HepG2 (cell line): ENCODE data around the gene LUZP1. TPM values are rescaled to one million over a fixed set of nuclear protein-coding genes. Genes with fewer than 3 reads are reported as not detected.
A peak's percentile ranks its signal among the peaks of the same experiment; 100 is the strongest.

Experiments
- ATAC-seq: fragments of 200-7000 bp; cut with Tn5 transposase; 3 replicates; pipeline ENCODE4 v1.9.1; 2020; ENCODE audit warnings: mild to moderate bottlenecking, moderate library complexity
- BruUV-seq: library from RNA; stranded (reverse); fragments of 400-500 nt; replicated peaks from 2 replicates; lab custom pipeline; 2021; lab: Mats Ljungman, UMichigan
- CTCF ChIA-PET: fragments of 300-600 bp; formaldehyde crosslinking; extraction: SDS; loops from one replicate; lab custom pipeline; 2021; ENCODE audit warnings: low total read pairs, inconsistent platforms, low intra/inter-chr PET ratio; lab: Yijun Ruan, JAX
- POLR2A ChIA-PET: fragments of 350-600 bp; sonication (Branson Sonifier 250); formaldehyde crosslinking; loops from one replicate; lab custom pipeline; 2020; ENCODE audit warnings: antibody characterized with exemption, inconsistent platforms; lab: Yijun Ruan, JAX
- DNase-seq: peaks from one replicate; pipeline ENCODE4 v3.0.0-alpha.2; 2015; ENCODE audit warnings: low spot score
- FAIRE-seq: peaks from 3 replicates; lab custom pipeline; 2011; peaks lifted over from hg19 to GRCh38; lab: Jason Lieb, UNC
- H2AFZ ChIP-seq: one replicate; pipeline ENCODE4 v1.6.1; 2011; ENCODE audit warnings: low read length, inconsistent platforms
- H3K27ac ChIP-seq: fragments of 300-600 bp; 3 replicates; pipeline ENCODE4 v1.8.0; 2011; ENCODE audit warnings: mixed run types, mild to moderate bottlenecking, mixed read lengths, low read length, inconsistent platforms; ENCODE audit not compliant: insufficient read depth; ENCODE audit errors: extremely low read length
- H3K27me3 ChIP-seq, 2 experiments: fragments of 200-600 bp in 1 of 2; 2 replicates in 1 of 2; 3 replicates in 1 of 2; pipeline versions ENCODE4 v1.6.0 to v1.8.0; 2011; ENCODE audit warnings: low read length in 2 of 2, mild to moderate bottlenecking in 2 of 2, moderate library complexity in 2 of 2, inconsistent platforms in 1 of 2; ENCODE audit not compliant: insufficient read depth in 2 of 2, control insufficient read depth in 1 of 2
- H3K36me3 ChIP-seq, 2 experiments: fragments of 200-600 bp in 1 of 2; replicated peaks in 1 of 2; 2 replicates in 1 of 2; 3 replicates in 1 of 2; pipeline versions ENCODE4 v1.5.1 to v1.8.0; 2011; ENCODE audit warnings: low read length in 2 of 2, inconsistent platforms in 1 of 2; ENCODE audit not compliant: insufficient read depth in 2 of 2, control insufficient read depth in 1 of 2
- H3K4me1 ChIP-seq: 2 replicates; pipeline ENCODE4 v1.5.1; 2012; ENCODE audit warnings: low read length, inconsistent platforms; ENCODE audit not compliant: insufficient read depth
- H3K4me2 ChIP-seq: 2 replicates; pipeline ENCODE4 v1.6.0; 2011; ENCODE audit warnings: low read depth, low read length, inconsistent platforms
- H3K4me3 ChIP-seq, 3 experiments: fragments of 200-600 bp in 1 of 3; sonication (generic), shearing (Covaris generic) in 1 of 3; replicated peaks in 1 of 3; 2 replicates each; pipeline ENCODE4 v1.5.1; 2011 to 2016; ENCODE audit warnings: low read length in 3 of 3, inconsistent platforms in 2 of 3, low read depth in 2 of 3, mild to moderate bottlenecking in 2 of 3, control low read depth in 1 of 3, mixed read lengths in 1 of 3; ENCODE audit not compliant: insufficient read depth in 1 of 3
- H3K79me2 ChIP-seq: one replicate; pipeline ENCODE4 v1.6.1; 2011; ENCODE audit warnings: low read length, inconsistent platforms; ENCODE audit not compliant: insufficient read depth
- H3K9ac ChIP-seq: 2 replicates; pipeline ENCODE4 v1.6.0; 2011; ENCODE audit warnings: mild to moderate bottlenecking, low read depth, low read length, inconsistent platforms; ENCODE audit not compliant: insufficient read depth
- H3K9me3 ChIP-seq: 2 replicates; pipeline ENCODE4 v1.5.1; 2012; ENCODE audit warnings: mild to moderate bottlenecking, low read length
- H4K20me1 ChIP-seq: 2 replicates; pipeline ENCODE4 v1.6.0; 2011; ENCODE audit warnings: inconsistent platforms, mild to moderate bottlenecking, low read length, moderate library complexity; ENCODE audit not compliant: insufficient read depth
- AGO1 ChIP-seq: fragments of 200-400 bp; formaldehyde crosslinking; IDR thresholded peaks from 2 replicates; pipeline ENCODE4 v1.6.1; 2017; ENCODE audit warnings: mild to moderate bottlenecking, low read depth, low read length, moderate library complexity; ENCODE audit not compliant: poor library complexity, severe bottlenecking
- CENPX ChIP-seq: sonication (generic); formaldehyde crosslinking; IDR thresholded peaks from 2 replicates; pipeline ENCODE4 v1.9.0; 2021; ENCODE audit warnings: mild to moderate bottlenecking, missing genetic modification reagents, moderate library complexity
- FOXO1 ChIP-seq: sonication (generic); formaldehyde crosslinking; IDR thresholded peaks from 2 replicates; pipeline ENCODE4 v1.4.0; 2020; ENCODE audit warnings: missing genetic modification reagents
- HNRNPH1 ChIP-seq: fragments of 200-400 bp; formaldehyde crosslinking; optimal IDR thresholded peaks from 2 replicates; pipeline ENCODE3; 2017; ENCODE audit warnings: mild to moderate bottlenecking, low read depth, low read length
- KDM3A ChIP-seq: IDR thresholded peaks from 2 replicates; pipeline ENCODE4 v1.6.1; 2018; ENCODE audit warnings: low read depth, missing compliant biosample characterization
- MBD4 ChIP-seq: IDR thresholded peaks from 2 replicates; pipeline ENCODE4 v1.6.1; 2012; ENCODE audit warnings: low read length, inconsistent platforms, borderline replicate concordance
- NCOR1 ChIP-seq: fragments of 200-600 bp; sonication (generic); IDR thresholded peaks from 2 replicates; pipeline ENCODE4 v1.7.0; 2017; ENCODE audit warnings: antibody characterized with exemption, low read length, borderline replicate concordance
- POLR2AphosphoS2 ChIP-seq: IDR thresholded peaks from 2 replicates; pipeline ENCODE4 v1.6.1; 2011; ENCODE audit warnings: low read depth, low read length, improper control_type of control experiment
- SKIL ChIP-seq: sonication (generic); formaldehyde crosslinking; IDR thresholded peaks from 2 replicates; pipeline ENCODE4 v1.8.0; 2022; ENCODE audit warnings: missing genetic modification reagents, mild to moderate bottlenecking, moderate library complexity, borderline replicate concordance
- SMAD1 ChIP-seq: sonication (generic); formaldehyde crosslinking; IDR thresholded peaks from 2 replicates; pipeline ENCODE4 v1.4.0; 2020; ENCODE audit warnings: missing genetic modification reagents, low read depth, mild to moderate bottlenecking, borderline replicate concordance
- SRSF4 ChIP-seq: fragments of 200-400 bp; formaldehyde crosslinking; IDR thresholded peaks from one replicate; pipeline ENCODE4 v1.6.1; 2018; ENCODE audit warnings: mild to moderate bottlenecking, low read depth, low read length, moderate library complexity; ENCODE audit not compliant: poor library complexity, severe bottlenecking
- TEF ChIP-seq: sonication (generic); formaldehyde crosslinking; IDR thresholded peaks from 2 replicates; pipeline ENCODE4 v1.5.0; 2020; ENCODE audit warnings: missing genetic modification reagents
- ZFAT ChIP-seq: sonication (generic); formaldehyde crosslinking; conservative IDR thresholded peaks from 2 replicates; pipeline ENCODE4 v1.8.1; 2023; ENCODE audit warnings: missing genetic modification reagents, inconsistent platforms
- ZNF143 ChIP-seq: sonication (generic); formaldehyde crosslinking; IDR thresholded peaks from 2 replicates; pipeline ENCODE4 v1.4.0; 2020; ENCODE audit warnings: missing genetic modification reagents
- WGBS: methylation state at CpG from one replicate; pipeline ENCODE4 v1.1.6; 2017; ENCODE audit warnings: low lambda C conversion rate; 5-methylcytosine and 5-hydroxymethylcytosine counted together
- in situ Hi-C: cut with HindIII; loops from 2 replicates; pipeline ENCODE4 v1.10.0; 2017; ENCODE audit warnings: low pct_unique_long_range_greater_than_20kb; ENCODE audit not compliant: extremely low pct_ligation_motif_present
- intact Hi-C: fragments of 100-400 bp; cut with micrococcal nuclease; formaldehyde crosslinking; loops from one replicate; pipeline ENCODE4 v1.10.0; 2022; ENCODE audit not compliant: unreplicated experiment
- polyA plus RNA-seq, 8 experiments: library from polyadenylated mRNA; depleted of rRNA in 3 of 8; stranded (reverse) in 7 of 8; unstranded in 1 of 8; fragments of >200 nt; fragmentation: Illumina TruSeq in 4 of 8; extraction: Trizol in 4 of 8; gene quantifications; 2 replicates each; pipeline versions ENCODE4 v1.2.1 to v1.2.3, GENCODE V29; 2011 to 2016; ENCODE audit warnings: low read depth in 4 of 8, missing spikeins in 1 of 8, mixed read lengths in 1 of 8; ENCODE audit not compliant: insufficient read depth in 1 of 8
- total RNA-seq, 5 experiments: library from RNA; depleted of rRNA; stranded (reverse); fragments of >200 nt; fragmentation: Illumina TruSeq; extraction: Trizol; gene quantifications; 2 replicates each; pipeline ENCODE4 v1.2.3, GENCODE V29; 2016; ENCODE audit warnings: low read depth in 1 of 5
- TF ChIP-seq, protein P1 (sequence below): IDR thresholded peaks from 2 replicates; pipeline ENCODE4 v1.6.1; 2016
- TF ChIP-seq, protein P2 (sequence below): sonication (generic); formaldehyde crosslinking; IDR thresholded peaks from 2 replicates; pipeline ENCODE4 v1.5.0; 2020; ENCODE audit warnings: mild to moderate bottlenecking, missing genetic modification reagents

LUZP1 gene
- total and polyA plus RNA-seq, 2 of the 13 experiments (the other 11 are each of a cell fraction or from before 2014, with no cell fraction given): 6.9 to 12.7 TPM

DNA sequence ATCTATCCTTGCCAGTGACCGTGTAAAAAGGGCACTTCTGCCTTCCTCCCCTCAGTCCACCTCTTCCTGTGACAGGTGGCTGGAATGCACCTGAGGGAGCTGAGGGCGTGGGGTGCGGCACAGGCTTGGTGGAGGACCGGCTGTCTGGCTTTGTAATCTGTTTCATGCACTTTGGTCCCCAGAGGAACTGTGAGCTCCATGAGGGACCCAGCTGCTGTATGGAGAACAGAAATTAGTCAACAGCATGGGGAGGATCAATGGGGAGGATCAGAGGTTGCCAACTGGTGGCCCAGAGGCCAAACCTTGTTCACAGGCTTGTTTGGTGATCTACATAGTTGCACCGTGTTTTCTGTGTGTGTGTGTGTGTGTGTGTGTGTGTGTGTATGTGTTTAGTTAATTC lies 19.0 kb upstream of the LUZP1 start:
- POLR2A ChIA-PET: interaction anchor here (0.8 to 1.5 kb wide), 3 partner anchors 9 to 20 kb away, joined by 3 to 8 read pairs (median 5); partner anchors contain the start of gene LUZP1
- intact Hi-C loops (no loop called here), in situ Hi-C loops (loop anchor here (5.0 kb wide), 1 partner anchor 90 kb away; no protein-coding TSS in a partner anchor)
- ATAC-seq: peak; percentile 88
- Histone ChIP-seq H3K27ac (peak overlapping the region; percentile 75), H3K4me1 (peaks cover 46% of the 10 kb centered on the region), H3K27me3 (0 out of 5 replicates have a peak, but pooled peaks cover 0 to 1% of the 10 kb centered on the region in 2 experiments), H3K9me3 (no peaks in the 10 kb centered on the region), H4K20me1 (no peaks in the 10 kb centered on the region), H3K4me2 (peak overlapping the region; percentile 82), H2AFZ (no peak overlapping the region), H3K4me3 (peak overlapping the region in 1 of 3 experiments; percentile 48; a peak in 2 of 6 replicates), H3K79me2 (no peaks in the 10 kb centered on the region), H3K36me3 (no peaks in the 10 kb centered on the region), H3K9ac (no peak overlapping the region)
- 0% methylated on average over 5 of the region's 5 CpGs for WGBS
- CTCF ChIA-PET: interaction anchor here (6.7 kb wide), 1 partner anchor 88 kb away, joined by 110 read pairs; no protein-coding TSS in a partner anchor
- FAIRE-seq: peak; percentile 58
- peak; percentile 93 for DNase-seq
- BruUV-seq: no TSS peak
- TF ChIP-seq SMAD1 (CRISPR knock-in tag) (peak; percentile 88; the same call in 1 of the 2 replicates), SKIL (CRISPR knock-in tag) (peak; percentile 72), AGO1 (no peak), TEF (CRISPR knock-in tag) (no peak), MBD4 (no peak), POLR2AphosphoS2 (no peak), FOXO1 (CRISPR knock-in tag) (peak; percentile 93), ZFAT (no peak), NCOR1 (peak; percentile 94), CENPX (CRISPR knock-in tag) (no peak), HNRNPH1 (no peak), KDM3A (CRISPR knock-in tag) (peak; percentile 86), SRSF4 (no peak), ZNF143 (CRISPR knock-in tag) (no peak)
- TF ChIP-seq, protein P1, sequence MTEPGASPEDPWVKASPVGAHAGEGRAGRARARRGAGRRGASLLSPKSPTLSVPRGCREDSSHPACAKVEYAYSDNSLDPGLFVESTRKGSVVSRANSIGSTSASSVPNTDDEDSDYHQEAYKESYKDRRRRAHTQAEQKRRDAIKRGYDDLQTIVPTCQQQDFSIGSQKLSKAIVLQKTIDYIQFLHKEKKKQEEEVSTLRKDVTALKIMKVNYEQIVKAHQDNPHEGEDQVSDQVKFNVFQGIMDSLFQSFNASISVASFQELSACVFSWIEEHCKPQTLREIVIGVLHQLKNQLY (CRISPR knock-in tag): peak; percentile 93
- TF ChIP-seq, protein P2, sequence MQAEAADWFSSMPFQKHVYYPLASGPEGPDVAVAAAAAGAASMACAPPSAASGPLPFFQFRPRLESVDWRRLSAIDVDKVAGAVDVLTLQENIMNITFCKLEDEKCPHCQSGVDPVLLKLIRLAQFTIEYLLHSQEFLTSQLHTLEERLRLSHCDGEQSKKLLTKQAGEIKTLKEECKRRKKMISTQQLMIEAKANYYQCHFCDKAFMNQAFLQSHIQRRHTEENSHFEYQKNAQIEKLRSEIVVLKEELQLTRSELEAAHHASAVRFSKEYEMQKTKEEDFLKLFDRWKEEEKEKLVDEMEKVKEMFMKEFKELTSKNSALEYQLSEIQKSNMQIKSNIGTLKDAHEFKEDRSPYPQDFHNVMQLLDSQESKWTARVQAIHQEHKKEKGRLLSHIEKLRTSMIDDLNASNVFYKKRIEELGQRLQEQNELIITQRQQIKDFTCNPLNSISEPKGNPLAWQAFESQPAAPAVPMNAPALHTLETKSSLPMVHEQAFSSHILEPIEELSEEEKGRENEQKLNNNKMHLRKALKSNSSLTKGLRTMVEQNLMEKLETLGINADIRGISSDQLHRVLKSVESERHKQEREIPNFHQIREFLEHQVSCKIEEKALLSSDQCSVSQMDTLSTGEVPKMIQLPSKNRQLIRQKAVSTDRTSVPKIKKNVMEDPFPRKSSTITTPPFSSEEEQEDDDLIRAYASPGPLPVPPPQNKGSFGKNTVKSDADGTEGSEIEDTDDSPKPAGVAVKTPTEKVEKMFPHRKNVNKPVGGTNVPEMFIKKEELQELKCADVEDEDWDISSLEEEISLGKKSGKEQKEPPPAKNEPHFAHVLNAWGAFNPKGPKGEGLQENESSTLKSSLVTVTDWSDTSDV (CRISPR knock-in tag): no peak
